OCI-LY1 (cell line): ENCODE results near the gene TDRD12.

ENCODE experiments used
- EZH2 ChIP-seq: fragments of 200-600 bp; sonication (generic), shearing (Covaris generic); IDR thresholded peaks from 2 replicates; pipeline ENCODE4 v1.8.0; 2017; ENCODE audit warnings: borderline replicate concordance, mixed run types, mild to moderate bottlenecking, antibody characterized with exemption, low read length, moderate library complexity, mixed read lengths
- TF ChIP-seq, protein P1 (sequence below): fragments of 200-600 bp; sonication (generic), shearing (Covaris generic); IDR thresholded peaks from 2 replicates; pipeline ENCODE4 v1.5.1; 2017; ENCODE audit warnings: mild to moderate bottlenecking, antibody characterized with exemption, low read length, moderate library complexity, mixed read lengths

DNA sequence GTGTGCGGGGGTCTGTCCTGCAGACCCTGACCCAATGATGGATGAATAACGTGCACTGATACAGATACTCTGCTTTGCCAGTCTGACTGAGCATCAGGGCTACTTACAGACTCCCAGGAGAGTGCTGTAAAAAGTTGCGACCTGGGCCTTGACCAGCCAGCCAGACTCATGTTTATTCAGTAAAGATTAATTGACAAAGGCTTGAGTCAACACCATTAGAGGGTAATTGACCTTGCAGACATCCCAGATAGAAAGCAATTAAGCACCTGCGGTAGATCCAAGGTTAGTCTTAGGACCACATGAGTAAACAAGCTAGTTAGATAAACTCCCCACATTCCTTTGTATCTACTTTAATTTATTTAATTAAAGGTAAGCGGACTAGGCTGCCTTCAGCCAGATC is 17.6 kb upstream of the TDRD12 start:
- TF ChIP-seq, protein P1, sequence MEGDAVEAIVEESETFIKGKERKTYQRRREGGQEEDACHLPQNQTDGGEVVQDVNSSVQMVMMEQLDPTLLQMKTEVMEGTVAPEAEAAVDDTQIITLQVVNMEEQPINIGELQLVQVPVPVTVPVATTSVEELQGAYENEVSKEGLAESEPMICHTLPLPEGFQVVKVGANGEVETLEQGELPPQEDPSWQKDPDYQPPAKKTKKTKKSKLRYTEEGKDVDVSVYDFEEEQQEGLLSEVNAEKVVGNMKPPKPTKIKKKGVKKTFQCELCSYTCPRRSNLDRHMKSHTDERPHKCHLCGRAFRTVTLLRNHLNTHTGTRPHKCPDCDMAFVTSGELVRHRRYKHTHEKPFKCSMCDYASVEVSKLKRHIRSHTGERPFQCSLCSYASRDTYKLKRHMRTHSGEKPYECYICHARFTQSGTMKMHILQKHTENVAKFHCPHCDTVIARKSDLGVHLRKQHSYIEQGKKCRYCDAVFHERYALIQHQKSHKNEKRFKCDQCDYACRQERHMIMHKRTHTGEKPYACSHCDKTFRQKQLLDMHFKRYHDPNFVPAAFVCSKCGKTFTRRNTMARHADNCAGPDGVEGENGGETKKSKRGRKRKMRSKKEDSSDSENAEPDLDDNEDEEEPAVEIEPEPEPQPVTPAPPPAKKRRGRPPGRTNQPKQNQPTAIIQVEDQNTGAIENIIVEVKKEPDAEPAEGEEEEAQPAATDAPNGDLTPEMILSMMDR = no peak
- no peak for TF ChIP-seq EZH2
